Measurements from ENCODE around the gene TNFRSF18.

Gene TNFRSF18

DNA sequence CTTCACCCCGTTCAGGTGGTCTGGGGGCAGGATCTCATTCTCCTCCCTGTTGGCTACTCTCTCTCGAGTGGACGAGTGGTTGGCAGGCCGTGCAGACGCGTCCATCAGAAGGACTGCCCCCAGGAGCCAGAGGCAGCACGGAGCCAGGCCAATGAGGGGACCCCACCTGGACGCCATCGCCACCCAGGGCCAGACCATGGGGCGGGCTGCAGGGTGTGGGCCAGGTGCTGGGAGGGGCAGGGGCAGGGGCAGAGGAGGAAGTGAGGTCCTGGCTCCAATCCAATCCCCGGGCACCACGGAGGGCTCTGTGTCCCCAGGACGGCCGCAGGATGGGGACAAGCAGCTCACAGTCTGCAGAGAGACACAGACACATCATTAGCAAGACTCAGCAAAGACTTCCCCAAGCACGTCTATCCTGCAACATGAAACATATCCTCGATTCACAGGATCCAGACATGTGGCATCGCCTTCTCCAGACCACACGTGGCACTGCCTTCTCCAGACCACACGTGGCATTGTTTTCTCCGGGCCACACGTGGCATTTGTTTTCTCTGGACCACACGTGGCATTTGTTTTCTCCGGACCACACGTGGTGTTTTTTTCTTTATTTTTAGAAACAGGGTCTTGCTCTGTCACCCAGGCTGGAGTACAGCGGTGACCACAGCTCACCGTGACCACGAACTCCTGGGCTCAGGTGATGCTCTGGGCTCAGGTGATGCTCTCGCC is 22.4 kb upstream of the TNFRSF18 start:
- no peak for DNase-seq (ENCODE audit: low read depth)

DNA sequence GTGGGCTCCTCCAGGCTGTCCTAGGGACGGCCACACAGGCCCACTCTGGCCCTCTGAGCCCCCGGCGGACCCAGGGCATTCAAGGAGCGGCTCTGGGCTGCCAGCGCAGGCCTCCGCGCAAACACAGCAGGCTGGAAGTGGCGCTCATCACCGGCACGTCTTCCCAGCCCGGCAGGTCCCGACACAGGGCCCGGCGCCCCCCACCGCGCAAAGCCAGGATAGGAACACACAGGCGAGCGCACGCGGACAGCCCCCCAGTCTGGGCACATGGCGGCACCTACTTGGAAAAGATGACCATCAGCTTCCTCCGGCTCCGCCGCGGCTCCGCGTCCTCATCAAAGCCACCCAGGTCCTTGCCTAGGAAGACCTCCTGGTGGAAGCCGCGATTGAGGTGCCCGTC is 21.8 kb upstream of the TNFRSF18 start:
- DNase-seq (ENCODE audit: low read depth) = no peak

DNA sequence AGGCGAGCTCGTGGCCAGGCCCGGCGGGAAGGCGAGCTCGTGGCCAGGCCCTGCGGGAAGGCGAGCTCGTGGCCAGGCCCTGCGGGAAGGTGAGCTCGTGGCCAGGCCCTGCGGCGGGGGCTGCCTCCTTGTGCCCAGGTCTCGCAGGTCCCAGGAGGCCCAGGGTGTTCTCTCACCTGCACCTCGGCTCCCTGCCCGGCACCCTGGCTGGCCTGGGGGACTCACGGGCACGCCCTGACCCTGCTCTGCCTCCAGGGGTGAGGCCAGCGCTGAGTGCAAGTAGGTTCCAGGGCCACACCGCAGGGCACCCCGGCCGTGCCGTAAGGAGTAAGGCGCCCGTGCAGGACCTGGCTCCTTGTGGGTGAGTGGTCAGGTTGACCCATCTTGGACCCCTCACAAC is 21.0 kb upstream of the TNFRSF18 start:
- no peak for DNase-seq (ENCODE audit: low read depth)

DNA sequence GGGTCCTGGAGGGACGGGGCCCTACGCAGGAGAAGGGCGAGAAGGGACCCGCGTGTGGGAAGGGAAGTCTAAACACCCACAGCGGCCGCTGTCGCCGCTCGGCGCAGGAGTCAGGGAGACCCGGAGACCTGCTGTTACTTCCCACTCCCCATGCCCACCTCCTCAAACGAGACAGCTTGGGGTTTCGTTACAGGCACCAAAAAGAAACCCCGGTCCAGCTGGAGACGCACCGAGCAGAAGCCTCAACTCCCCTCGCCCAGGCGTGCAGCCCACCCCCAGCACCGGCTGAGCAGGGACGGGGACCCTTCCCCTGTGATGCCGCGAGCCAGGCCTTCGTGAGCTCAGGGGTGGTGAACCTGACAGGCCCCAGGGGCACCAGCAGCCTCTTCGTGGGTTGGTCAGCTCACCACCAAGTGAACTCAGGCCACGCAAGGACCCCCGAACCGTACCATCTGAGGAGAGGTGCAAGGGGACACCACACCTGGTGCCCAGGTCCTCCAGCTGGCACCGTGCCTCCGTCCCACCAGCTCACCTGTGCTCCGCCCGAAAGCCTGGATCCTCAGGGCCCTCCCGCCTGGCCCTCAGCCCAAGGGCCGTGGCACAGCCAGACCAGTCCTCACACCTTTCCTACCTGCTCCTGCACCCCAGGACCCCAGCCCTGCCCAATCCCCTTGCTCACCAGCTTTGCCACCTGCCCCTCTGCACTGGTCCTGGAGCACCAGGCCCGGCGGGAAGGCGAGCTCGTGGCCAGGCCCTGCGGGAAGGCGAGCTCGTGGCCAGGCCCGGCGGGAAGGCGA is 20.4 kb upstream of the TNFRSF18 start:
- no peak for DNase-seq (ENCODE audit: low read depth)

DNA sequence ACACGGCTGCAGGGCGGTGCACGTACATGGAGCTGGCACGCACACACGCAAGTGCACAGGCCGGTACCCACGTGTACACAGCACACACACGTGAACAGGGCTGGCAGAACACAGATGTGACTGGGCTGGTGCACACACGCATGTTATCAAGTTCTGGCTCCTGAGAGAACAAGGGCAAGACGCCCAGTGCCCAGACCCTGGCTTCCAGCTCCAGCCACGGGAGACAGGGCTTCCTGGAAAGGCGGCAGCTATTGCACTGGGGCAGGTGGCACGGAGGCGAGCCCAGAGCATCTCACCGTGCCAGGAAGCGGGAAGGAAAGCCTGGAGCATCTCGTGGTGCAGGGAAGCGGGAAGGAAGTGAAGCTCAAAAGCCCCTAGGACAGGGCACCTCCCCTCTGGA is 19.5 kb upstream of the TNFRSF18 start:
- no peak for DNase-seq (ENCODE audit: low read depth)

DNA sequence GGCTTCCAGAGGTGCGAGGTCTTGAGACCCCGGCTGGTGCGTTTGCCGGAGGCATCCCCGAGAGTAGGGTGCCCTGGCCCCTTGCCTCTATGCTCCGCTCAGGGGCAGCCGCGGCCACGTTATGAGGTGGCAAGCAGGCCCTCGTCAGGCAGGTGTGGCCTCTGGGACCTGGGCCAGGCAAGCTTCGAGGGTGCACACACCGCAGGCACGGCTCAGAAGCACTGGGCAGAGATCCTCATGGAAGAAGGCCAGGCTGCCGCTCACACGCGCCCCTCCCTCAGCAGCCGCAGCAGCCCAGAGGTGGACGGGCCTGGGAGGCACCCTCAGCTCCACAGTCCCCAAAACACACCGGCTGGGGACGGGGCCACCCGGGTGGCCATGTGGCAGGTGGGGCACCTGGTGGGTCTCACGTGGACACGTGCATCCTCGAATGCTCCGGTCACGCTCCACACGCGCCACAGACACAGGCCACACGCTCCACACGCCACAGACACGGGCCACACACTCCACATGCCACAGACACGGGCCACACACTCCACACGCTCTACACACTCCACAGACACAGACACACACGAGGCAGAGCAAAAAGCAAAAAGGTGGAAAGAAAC is 18.9 kb upstream of the TNFRSF18 start:
- DNase-seq (ENCODE audit: low read depth) = no peak

DNA sequence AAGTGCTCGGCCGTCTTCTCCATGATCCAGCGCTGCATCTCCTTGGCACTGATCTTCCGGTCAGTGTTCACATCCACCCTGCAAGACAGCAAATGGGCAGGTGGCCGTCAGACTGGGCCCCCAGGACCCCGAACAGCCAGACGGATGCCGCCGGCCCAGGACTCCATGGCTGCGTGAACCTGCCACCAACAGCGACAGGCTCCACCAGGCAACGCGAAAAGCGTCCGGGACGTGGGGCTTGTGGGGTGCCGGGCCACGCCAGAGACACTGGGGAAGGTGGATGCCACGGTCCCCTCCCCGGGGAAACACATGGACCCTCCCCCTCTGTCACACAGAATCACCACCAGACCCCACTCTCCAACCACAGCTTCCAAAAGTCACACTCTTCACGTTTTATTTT is 17.5 kb upstream of the TNFRSF18 start:
- no peak for DNase-seq (ENCODE audit: low read depth)

DNA sequence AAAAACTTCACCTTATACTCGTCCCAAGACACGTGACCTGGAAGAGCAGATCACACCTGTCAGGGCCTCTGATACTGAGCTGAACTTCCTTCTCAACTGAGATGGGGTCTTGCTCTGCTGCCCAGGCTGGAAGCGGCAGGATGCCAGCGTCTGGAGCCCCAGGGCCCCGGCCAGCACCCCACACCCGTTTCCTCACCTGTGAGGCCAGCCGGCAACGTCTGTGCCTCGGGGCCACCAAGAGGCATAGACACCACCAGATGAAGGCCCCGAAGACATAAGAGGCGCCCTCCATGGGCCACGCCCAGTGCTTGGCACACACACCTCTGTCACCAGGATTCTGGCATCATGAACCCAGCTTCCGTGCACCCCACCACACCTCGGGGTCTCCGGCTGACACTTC is 16.9 kb upstream of the TNFRSF18 start:
- DNase-seq (ENCODE audit: low read depth) = no peak

DNA sequence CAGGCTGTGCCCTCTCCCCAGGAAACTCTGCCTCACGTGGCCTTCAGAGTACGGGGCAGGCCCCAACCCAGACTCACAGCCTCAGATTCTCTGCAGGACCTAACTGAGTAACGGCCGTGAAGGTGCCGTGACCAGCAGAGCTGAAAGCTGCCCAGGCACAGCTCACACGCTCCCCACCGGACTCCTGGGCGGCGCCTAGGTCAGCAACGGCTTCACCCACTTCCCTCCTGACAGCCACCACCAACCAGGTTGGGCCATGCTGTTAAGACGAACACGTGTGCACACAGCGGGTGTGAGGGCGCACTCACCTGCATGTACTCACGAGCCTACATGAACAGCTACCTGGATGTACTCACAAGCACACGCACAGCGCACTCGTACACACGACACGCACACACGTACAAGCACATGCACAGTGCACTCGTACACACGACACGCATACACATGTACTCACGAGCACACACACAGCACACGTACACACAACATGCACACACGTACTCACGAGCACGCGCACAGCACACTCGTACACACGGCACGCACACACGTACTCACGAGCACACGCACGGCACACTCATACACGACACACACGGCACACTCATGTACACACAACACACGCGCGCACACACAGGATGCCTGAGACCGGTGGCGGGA is 16.3 kb upstream of the TNFRSF18 start:
- DNase-seq (ENCODE audit: low read depth) = no peak

DNA sequence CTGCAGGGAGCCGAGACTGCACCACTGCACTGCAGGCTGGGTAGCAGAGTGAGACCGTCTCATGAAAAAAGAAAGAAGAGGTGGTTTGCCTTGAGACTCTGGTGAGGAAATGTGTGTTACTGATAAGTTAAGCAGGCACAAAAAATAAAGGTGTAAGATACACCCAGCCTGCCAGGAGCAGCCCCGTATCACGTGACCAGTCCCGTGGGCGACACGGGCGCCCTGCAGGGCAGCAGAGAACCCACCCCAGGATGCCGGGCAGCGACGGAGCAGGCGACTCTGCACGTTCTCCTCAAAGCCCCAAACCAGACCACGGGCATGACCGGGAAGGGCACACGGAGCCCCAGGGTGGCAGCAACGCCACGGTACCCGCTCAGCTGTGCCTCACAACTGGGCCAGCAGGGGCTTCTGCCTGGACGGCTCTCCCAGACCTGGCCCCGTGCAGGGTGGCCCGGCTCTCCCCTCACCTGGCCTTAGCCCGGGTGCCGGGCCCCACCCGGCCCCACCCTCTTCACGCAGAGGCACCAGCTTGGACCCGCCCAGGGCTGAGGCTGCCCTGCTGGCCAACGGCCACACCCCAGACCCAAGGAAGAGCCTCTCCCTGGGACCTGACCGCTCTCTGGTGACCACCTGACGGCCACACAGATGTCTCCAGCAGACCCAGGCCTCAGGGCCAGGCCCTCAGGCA is 15.6 kb upstream of the TNFRSF18 start:
- DNase-seq (ENCODE audit: low read depth) = no peak

DNA sequence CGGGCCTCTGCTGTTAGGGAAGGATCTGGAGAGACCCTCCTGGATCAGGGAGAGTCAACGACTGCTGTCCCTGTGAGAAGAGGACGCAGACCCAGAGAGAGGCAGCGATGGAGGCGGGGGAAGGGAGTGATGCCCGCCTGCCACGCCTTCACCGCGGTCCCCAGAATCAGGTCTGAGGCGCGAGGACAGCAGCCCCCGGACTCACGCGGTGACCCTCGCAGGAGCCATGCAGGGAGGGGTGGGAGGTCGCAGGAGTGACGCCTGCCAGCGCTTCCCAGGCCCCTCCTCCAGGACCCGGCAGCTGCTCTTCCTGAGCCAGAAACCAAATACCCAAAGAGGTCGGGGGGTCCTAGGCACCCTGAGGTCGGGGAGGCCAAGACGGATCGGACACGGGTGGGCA is 13.8 kb upstream of the TNFRSF18 start:
- DNase-seq (ENCODE audit: low read depth) = no peak

DNA sequence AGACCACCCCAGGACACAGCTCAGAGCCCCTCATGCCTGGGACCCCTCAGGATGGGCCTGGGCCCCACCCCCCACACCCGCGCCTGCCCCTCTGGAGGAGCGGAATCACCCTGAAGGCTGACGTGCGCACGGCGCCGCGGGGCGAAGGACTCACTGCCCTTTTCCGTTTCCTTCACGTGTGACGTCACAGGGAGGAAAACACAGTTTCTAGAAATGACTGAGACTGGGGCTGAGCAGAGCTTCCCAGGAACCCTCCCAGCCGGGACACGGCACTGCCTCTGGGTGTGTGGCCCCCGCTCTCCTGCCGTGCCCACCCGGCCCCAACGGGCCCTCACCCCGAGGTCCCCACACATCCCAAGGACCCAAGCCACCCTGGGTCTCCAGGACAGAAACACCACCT is 12.9 kb upstream of the TNFRSF18 start:
- no peak for DNase-seq (ENCODE audit: low read depth)

DNA sequence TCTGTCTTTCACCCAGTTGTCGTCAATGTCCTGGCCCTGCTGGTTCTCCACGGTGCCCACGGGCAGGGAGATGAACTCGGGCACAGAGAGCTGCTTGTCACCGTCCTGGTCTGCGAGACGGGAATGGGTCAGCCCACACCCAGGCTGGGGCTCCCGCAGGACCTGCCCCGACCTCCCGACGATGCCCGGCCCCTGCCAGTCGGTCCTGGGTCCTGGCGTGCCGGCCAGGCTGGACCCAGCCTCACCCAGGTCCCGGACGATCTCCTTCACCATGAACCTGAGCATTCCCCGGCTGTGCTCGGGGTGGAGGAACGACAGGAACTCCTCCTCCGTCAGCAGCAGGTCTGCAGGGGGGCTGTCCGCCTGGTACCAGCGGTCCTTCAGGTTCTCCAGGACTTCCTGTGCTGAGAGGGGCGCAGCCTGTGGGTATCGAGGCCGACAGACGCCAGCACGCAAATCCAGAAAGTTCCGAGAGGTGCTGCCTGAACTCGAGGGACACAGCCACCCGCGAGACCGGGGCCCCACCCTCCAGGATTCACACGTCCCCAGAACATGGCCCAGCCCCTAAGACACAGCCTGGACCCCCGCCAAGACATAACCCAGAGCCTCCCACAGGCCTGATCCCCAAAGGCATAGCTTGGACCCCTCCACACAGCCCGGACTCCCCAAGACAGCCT is 12.3 kb upstream of the TNFRSF18 start:
- no peak for DNase-seq (ENCODE audit: low read depth)

DNA sequence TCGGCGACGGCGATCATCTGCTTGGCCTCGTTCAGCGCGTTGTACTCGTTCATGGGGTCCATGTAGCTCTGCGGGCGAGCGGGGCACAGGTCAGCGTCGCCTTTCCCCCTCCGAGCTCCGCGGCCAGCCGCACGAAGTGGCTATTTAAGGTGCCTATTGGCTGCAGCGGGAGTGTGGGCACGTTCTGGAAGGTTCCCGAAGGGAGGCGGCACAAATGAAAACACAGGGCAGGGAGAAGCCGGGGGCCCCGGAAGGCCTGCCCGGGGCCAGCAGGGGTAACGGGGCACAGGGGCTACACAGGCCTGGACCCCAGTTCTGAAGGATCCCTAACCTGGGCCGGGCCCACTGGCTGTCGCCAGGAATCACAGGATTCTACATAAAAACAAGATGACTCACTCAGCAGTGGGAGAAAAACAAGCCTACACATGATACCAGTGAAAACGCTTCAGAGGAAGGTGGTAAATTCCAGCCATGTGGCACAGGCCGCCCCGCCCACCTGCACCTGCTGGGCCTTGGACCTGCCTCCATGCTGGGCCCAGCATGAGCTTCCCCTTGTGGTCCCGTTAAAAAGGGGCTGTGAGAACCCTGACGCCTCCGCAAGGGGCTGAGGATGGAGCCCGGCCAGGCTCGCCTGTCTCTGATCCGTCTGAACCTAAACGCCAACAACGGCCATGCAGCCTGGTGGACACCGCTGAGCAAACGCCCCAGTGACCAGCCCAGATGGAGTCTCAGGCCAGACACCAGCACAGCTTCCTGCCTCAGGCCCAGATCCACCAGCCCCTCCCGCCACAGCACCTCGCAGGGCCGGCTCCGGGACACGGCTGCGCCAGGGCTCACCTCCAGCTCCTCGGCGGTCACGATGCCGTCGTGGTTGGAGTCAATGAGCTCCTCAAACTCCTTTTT is 11.5 kb upstream of the TNFRSF18 start:
- DNase-seq (ENCODE audit: low read depth) = no peak

DNA sequence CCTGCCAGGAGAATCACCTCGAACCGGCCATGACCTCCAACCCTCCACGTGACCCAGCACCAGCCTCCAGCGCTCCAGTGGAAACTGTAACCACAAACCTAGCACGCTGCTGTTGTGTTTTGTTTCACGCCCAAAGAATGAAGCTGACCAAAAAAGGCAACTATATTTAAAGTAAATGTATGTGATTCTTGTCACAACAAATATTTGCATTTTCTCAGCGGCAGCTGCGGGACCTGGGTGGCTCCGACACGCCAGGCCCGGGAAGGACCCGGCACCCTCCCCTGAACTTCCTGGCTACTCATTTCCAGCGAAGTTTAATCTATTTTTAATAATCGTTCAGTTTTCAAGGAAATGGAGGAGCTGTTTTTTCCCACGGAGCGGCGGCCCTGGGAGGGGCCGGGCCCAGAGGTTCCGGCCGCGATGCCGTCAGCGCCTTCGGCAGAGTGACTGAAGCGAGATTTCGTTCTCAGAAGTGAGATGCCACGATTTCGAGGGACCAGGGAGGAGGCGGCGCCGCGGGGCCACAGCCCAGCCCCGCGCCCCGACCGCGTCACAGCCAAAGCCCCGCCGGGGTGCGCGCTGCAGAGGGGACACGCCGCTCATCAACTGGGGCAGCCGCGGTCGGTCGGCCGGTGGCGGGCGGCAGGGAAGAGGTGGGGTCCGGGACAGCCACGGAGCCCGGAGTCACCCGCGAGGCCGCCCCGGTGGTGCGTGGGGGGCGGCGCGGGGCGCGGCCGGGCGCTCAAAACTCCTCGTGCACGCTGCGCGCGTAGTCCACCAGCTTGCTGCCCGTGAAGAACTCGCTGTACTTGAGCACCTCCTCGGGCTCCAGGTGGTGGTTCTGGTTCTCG is 10.6 kb upstream of the TNFRSF18 start:
- DNase-seq (ENCODE audit: low read depth) = no peak

DNA sequence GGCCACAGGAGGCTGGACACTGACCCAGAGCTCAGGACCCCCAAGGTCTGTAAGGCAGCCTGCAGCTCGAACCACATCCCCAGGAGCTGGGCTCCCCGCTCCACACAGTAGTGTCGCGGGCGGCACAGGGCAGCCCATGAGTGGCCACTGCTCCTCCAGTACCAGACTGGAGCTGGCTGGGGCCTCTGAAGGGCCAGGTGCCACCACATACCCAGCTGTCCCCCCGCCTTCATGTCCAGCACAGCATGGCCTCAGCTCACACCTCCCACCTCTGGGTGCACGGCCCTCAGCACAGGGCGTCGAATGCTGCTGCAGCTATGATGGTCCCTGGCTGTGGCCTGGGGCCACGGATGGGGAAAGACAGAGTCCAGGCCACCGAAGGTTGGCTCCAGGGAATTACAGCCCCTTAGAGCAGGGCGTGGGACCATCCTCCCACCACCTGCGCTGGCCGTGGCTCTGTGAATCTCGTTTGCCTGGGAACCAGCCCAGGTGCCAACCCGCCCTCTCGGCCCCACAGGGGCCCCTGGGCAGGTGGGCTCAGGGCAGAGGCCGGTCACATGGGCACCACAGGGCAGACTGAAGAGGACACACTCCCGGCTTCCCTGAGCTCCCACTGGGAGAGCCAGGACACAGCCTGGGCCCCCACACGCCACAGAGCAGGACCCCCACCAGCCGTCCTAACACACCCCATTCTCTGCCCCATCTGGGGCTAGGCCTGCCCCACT is 9.7 kb upstream of the TNFRSF18 start:
- no peak for DNase-seq (ENCODE audit: low read depth)

DNA sequence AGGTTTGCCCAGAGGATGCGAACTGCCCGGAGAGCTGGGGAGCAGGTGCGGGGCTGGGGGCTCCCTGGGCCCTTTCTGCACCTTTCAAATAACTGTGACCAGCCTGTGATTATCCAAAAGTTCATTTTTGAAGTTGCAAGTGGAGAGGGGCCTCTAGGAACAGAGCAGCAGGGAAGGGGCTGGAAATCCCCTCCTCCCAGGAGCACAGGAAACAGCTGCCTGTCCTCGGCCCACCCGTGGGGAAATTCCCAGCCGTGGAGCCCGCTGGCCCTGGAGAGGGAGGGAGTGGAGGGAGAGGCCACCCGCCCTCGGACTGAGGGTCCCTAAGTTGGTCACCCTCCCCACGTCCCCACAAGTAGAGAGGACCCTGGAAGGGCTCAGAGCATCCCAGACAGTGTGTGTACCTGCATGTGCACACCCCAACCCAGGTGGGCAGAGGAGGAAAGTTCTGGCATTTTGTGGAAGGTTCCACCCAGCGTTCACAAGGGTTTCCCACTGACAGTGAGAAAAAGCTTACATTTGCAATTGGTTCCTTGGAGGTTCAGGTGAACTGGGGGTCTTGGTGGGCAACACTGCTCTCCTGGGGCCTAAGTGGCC is 8.8 kb upstream of the TNFRSF18 start:
- no peak for DNase-seq (ENCODE audit: low read depth)
